Measurements from ENCODE around the gene SLC36A3. TPM values are rescaled to one million over a fixed set of nuclear protein-coding genes. Genes with fewer than 3 reads are reported as not detected.

The SLC36A3 gene
- total RNA-seq, 1 donor from 2014 or later: not detected

DNA sequence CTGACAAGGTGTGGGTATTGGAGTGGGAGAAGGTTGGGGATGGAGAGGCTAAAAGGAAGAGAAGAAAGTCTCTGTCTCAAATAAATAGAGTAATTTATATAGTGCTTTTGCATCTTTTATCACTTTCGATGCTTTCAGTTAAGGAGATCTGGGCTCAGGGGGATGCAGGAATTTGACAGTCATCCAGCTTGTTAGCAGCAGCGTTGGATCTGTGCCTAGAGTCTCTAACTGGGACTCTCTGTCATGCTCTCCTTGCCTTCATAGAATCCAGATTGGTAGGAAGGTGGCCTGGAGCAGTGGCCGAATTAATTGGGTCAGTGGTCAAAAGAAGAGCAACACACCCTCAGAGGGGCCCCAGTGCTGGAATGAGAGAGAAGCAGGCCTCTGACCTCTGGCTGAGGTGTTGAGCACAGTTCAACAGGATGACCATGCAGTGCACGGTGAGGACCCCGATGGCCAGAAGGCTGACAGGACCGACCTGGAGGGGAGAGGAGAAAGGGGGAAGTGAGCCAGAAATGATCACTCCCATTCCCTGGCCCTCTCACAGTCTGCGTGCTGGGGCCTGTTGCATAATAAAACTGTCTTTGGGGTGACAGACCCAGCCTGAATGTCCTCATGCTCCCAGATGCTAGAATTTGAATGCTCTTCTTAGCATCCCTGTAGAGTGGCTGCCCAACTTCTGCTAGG lies 7.6 kb downstream of the SLC36A3 start:
- no peak overlapping the region for H3K27ac Mint-ChIP-seq
- no peak overlapping the region for H3K4me3 Mint-ChIP-seq (ENCODE audit: low read depth)
- no peak for DNase-seq (ENCODE audit: low spot score)
- H3K27me3 Mint-ChIP-seq (ENCODE audit: low read depth): peaks cover 3% of the 10 kb centered on the region
- H3K36me3 Mint-ChIP-seq (ENCODE audit: low read depth): no peaks in the 10 kb centered on the region
- intact Hi-C loops (cut with micrococcal nuclease): no loop called here
- no peaks in the 10 kb centered on the region for H3K4me1 Mint-ChIP-seq (ENCODE audit: low read depth)
- no peaks in the 10 kb centered on the region for H3K9me3 Mint-ChIP-seq

- Mint-ChIP-seq H3K9me3 (no peaks in the 10 kb centered on the region), H3K36me3 (ENCODE audit: low read depth) (no peaks in the 10 kb centered on the region), H3K27me3 (ENCODE audit: low read depth) (peaks cover 1% of the 10 kb centered on the region), H3K27ac (no peak overlapping the region), H3K4me1 (ENCODE audit: low read depth) (no peaks in the 10 kb centered on the region), H3K4me3 (ENCODE audit: low read depth) (no peak overlapping the region)
- no peak for DNase-seq (ENCODE audit: low spot score)
- intact Hi-C loops (cut with micrococcal nuclease): no loop called here
Measured at GRCh38 chr5:151295138-151295537, 8.4 kb downstream of the SLC36A3 start.

DNA sequence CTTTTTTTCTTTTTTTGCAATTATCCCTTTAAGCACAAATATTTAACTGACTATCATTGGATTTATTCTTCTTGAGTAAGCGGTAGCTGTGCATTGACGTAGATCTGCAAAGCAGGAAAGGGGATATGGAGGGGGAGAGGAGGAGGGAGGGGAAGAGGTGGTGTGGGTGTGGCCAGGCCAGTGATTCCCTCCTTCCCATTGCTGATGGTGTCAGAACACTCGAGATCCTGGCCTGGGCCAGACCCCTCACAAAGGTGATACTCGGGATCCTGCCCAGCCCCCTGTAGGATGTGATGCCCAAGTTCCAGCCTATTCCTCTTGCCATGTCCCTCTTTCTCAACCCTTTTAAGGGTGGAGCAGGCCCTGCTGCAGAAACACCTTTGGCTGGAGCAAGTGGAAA lies 9.9 kb downstream of the SLC36A3 start:
- Mint-ChIP-seq H3K27me3 (ENCODE audit: low read depth) (peaks cover 1% of the 10 kb centered on the region), H3K27ac (no peak overlapping the region), H3K36me3 (ENCODE audit: low read depth) (no peaks in the 10 kb centered on the region), H3K4me3 (ENCODE audit: low read depth) (no peak overlapping the region), H3K4me1 (ENCODE audit: low read depth) (no peaks in the 10 kb centered on the region), H3K9me3 (no peaks in the 10 kb centered on the region)
- no peak for DNase-seq (ENCODE audit: low spot score)
- intact Hi-C loops (cut with micrococcal nuclease): no loop called here

DNA sequence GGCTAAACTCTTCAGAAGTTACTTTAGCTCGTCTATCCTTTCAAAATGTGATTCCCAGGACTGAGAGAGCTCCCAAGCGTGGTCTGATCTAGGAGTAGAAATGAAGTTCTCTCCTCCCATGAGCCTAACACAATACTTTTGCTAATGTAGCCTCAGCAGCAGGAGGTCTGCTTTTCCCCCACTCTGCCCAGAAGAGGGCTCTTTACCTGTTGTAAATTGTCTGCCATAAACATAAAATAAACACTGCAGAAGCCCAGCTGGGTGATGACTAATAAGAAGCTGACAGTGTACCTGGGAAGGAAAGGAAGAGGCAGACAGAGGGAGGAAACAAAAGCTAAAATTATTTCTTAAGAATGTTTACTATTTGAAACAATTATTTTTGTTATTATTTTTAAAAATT lies 15.4 kb downstream of the SLC36A3 start:
- Mint-ChIP-seq H3K4me1 (ENCODE audit: low read depth) (peaks cover 6% of the 10 kb centered on the region), H3K4me3 (ENCODE audit: low read depth) (no peak overlapping the region), H3K27me3 (ENCODE audit: low read depth) (peaks cover 3% of the 10 kb centered on the region), H3K9me3 (no peaks in the 10 kb centered on the region), H3K27ac (no peak overlapping the region), H3K36me3 (ENCODE audit: low read depth) (no peaks in the 10 kb centered on the region)
- DNase-seq (ENCODE audit: low spot score): no peak
- intact Hi-C loops (cut with micrococcal nuclease): no loop called here

DNA sequence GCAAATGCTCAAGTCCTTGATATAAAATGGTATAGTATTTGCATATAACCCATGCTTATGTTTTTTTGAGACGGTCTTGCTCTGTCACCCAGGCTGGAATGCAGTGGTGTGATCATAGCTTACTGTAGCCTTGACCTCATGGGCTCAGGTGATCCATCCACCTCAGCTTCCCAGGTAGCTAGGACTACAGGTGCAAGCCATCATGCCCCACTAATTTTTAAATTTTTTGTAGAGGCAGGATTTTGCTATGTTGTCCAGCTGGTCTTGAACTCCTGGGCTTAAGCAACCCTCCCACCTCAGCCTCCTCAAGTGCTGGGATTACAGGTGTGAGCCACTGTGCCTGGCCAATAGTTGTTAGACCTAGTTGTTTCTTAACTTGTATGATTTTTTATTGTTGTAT lies 17.3 kb downstream of the SLC36A3 start:
- DNase-seq (ENCODE audit: low spot score): no peak
- Mint-ChIP-seq H3K27ac (no peak overlapping the region), H3K27me3 (ENCODE audit: low read depth) (peaks cover 3% of the 10 kb centered on the region), H3K4me1 (ENCODE audit: low read depth) (peaks cover 6% of the 10 kb centered on the region), H3K4me3 (ENCODE audit: low read depth) (no peak overlapping the region), H3K36me3 (ENCODE audit: low read depth) (no peaks in the 10 kb centered on the region), H3K9me3 (no peaks in the 10 kb centered on the region)
- intact Hi-C loops (cut with micrococcal nuclease): no loop called here

DNA sequence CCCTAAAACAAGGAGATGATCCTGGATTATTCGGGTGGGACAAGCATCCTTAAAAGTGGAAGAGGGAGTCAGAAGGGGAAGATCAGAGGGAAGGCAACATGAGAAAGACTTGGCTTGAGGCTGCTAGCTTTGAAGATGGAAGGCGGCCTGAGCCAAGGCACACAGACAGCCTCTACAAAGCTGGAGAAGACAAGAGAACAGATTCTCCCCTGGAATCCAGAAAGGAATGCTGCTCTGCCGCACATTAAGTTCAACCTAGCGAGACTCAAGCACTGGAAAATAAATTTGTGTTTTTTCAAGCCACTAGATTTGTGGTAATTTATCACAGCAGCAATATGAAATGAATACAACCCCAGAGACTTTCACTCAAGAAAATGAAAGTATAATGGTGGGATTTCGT lies 17.9 kb downstream of the SLC36A3 start:
- Mint-ChIP-seq H3K4me3 (ENCODE audit: low read depth) (no peak overlapping the region), H3K4me1 (ENCODE audit: low read depth) (peaks cover 6% of the 10 kb centered on the region), H3K27me3 (ENCODE audit: low read depth) (peaks cover 3% of the 10 kb centered on the region), H3K27ac (no peak overlapping the region), H3K36me3 (ENCODE audit: low read depth) (no peaks in the 10 kb centered on the region), H3K9me3 (no peaks in the 10 kb centered on the region)
- intact Hi-C loops (cut with micrococcal nuclease): no loop called here
- DNase-seq (ENCODE audit: low spot score): no peak

GRCh38 chr5:151284392-151284967 lies 19.1 kb downstream of the SLC36A3 start:
- Mint-ChIP-seq H3K4me3 (ENCODE audit: low read depth) (no peak overlapping the region), H3K27ac (no peak overlapping the region), H3K4me1 (ENCODE audit: low read depth) (peaks cover 6% of the 10 kb centered on the region), H3K27me3 (ENCODE audit: low read depth) (peaks cover 3% of the 10 kb centered on the region), H3K36me3 (ENCODE audit: low read depth) (no peaks in the 10 kb centered on the region), H3K9me3 (no peaks in the 10 kb centered on the region)
- DNase-seq (ENCODE audit: low spot score): no peak
- intact Hi-C loops (cut with micrococcal nuclease): loop anchor here (5.0 kb wide), 1 partner anchor 33 kb away; no protein-coding TSS in a partner anchor

DNA sequence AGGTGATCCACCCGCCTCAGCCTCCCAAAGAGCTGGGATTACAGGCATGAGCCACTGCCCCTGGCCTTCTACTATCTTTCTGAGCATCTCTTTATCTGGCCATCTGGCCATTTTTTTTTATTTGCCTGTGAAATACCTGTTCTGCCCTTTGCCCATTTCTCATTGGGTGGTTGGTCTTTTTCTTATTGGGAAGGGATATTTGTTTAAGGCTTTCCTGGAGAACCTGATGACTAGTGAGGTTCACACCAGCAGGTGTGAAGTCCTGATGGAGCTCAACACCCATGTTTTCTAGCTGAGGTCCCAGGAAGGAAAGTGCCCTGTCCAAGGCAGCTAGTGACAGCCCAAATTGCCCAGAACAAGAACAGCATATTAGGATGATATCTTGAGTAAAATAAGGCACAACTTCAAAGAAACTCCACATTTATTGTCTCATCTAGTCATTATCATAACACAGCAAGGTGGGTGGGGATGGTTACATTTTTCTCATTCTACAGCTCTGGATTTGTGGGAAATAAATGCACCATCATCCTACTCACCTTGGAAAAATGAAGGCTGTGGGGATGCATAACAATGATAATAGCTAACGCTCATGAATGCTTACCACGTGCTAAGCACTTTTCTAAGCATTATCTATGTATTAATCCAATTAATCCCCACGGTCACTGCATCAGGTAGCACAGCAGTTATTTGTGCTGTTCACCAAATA lies 20.3 kb downstream of the SLC36A3 start:
- no peak for DNase-seq (ENCODE audit: low spot score)
- intact Hi-C loops (cut with micrococcal nuclease): loop anchor here (5.0 kb wide), 1 partner anchor 34 kb away; no protein-coding TSS in a partner anchor
- H3K4me1 Mint-ChIP-seq (ENCODE audit: low read depth): peaks cover 5% of the 10 kb centered on the region
- peaks cover 3% of the 10 kb centered on the region for H3K27me3 Mint-ChIP-seq (ENCODE audit: low read depth)
- H3K36me3 Mint-ChIP-seq (ENCODE audit: low read depth): no peaks in the 10 kb centered on the region
- no peak overlapping the region for H3K27ac Mint-ChIP-seq
- H3K4me3 Mint-ChIP-seq (ENCODE audit: low read depth): no peak overlapping the region
- no peaks in the 10 kb centered on the region for H3K9me3 Mint-ChIP-seq

- Mint-ChIP-seq H3K27ac (no peak overlapping the region), H3K4me1 (ENCODE audit: low read depth) (peaks cover 8% of the 10 kb centered on the region), H3K4me3 (ENCODE audit: low read depth) (no peak overlapping the region), H3K9me3 (no peaks in the 10 kb centered on the region), H3K27me3 (ENCODE audit: low read depth) (peaks cover 5% of the 10 kb centered on the region), H3K36me3 (ENCODE audit: low read depth) (no peaks in the 10 kb centered on the region)
- intact Hi-C loops (cut with micrococcal nuclease): loop anchor here (5.0 kb wide), 1 partner anchor 36 kb away; no protein-coding TSS in a partner anchor
- DNase-seq (ENCODE audit: low spot score): no peak
Measured at GRCh38 chr5:151281001-151281639, 22.4 kb downstream of the SLC36A3 start.

- no peak for DNase-seq (ENCODE audit: low spot score)
- Mint-ChIP-seq H3K27ac (no peak overlapping the region), H3K4me3 (ENCODE audit: low read depth) (no peak overlapping the region), H3K4me1 (ENCODE audit: low read depth) (peaks cover 5% of the 10 kb centered on the region), H3K27me3 (ENCODE audit: low read depth) (peaks cover 3% of the 10 kb centered on the region), H3K9me3 (no peaks in the 10 kb centered on the region), H3K36me3 (ENCODE audit: low read depth) (no peaks in the 10 kb centered on the region)
- intact Hi-C loops (cut with micrococcal nuclease): loop anchor here (5.0 kb wide), 1 partner anchor 37 kb away; no protein-coding TSS in a partner anchor
Measured at GRCh38 chr5:151280443-151280842, 23.1 kb downstream of the SLC36A3 start.

DNA sequence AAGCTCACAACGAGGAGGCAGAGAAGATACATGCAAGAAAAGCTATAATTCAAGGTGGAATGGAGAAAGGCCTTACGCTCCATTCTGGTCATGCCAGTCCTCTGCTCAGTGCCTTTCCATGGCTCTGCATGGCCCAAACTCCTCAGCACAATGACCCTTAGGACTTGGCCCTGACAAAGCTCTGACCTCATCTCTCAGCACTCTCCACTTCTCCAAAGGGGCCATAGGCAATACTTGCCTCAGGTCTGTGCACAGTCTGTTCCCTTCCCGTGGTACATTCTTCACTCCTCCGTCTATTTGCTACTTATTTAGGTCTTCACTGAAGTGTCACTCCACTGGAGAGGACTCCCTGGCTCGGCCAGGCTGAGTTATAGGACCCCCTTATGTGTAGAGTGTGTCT lies 24.7 kb downstream of the SLC36A3 start:
- Mint-ChIP-seq H3K4me1 (ENCODE audit: low read depth) (peaks cover 4% of the 10 kb centered on the region), H3K27ac (no peak overlapping the region), H3K36me3 (ENCODE audit: low read depth) (no peaks in the 10 kb centered on the region), H3K27me3 (ENCODE audit: low read depth) (peaks cover 1% of the 10 kb centered on the region), H3K4me3 (ENCODE audit: low read depth) (no peak overlapping the region), H3K9me3 (no peaks in the 10 kb centered on the region)
- intact Hi-C loops (cut with micrococcal nuclease): no loop called here
- DNase-seq (ENCODE audit: low spot score): no peak

- Mint-ChIP-seq H3K4me3 (ENCODE audit: low read depth) (no peak overlapping the region), H3K4me1 (ENCODE audit: low read depth) (peaks cover 4% of the 10 kb centered on the region), H3K9me3 (no peaks in the 10 kb centered on the region), H3K27ac (no peak overlapping the region), H3K36me3 (ENCODE audit: low read depth) (no peaks in the 10 kb centered on the region), H3K27me3 (ENCODE audit: low read depth) (peaks cover 1% of the 10 kb centered on the region)
- intact Hi-C loops (cut with micrococcal nuclease): no loop called here
- DNase-seq (ENCODE audit: low spot score): no peak
Measured at GRCh38 chr5:151275803-151276202, 27.8 kb downstream of the SLC36A3 start.

DNA sequence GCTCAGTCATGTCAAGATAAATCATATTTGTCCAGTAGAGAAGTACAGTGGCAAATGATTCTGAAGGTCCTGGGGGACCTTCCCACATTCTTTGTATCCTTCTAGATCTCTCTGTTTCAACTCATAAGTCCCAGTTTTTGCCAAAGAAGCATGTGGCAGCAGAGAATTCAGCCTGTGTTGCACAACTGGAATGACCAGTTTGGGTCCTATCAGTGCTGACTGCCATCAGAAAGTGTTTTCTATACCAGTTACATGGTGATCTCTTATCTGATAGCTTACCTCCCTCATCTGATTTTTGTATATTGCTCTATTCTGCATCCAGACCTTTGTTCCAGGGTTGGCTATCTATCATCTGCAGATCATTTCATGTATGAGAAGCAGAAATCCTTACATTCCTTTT lies 28.9 kb downstream of the SLC36A3 start:
- Mint-ChIP-seq H3K4me1 (ENCODE audit: low read depth) (peaks cover 4% of the 10 kb centered on the region), H3K27me3 (ENCODE audit: low read depth) (peaks cover 1% of the 10 kb centered on the region), H3K27ac (no peak overlapping the region), H3K4me3 (ENCODE audit: low read depth) (no peak overlapping the region), H3K36me3 (ENCODE audit: low read depth) (no peaks in the 10 kb centered on the region), H3K9me3 (no peaks in the 10 kb centered on the region)
- intact Hi-C loops (cut with micrococcal nuclease): no loop called here
- no peak for DNase-seq (ENCODE audit: low spot score)

Data from activated T-helper 2 cell treated with anti-CD3 and anti-CD28 coated beads, Interferon-gamma antibody, Interleukin-2, Interleukin-4, amounts not matched to agents 10 μg/mL and 5 μg/mL and 100 μg/mL, durations not matched to agents 14 hours and 24 hours and 36 hours (primary cell).